Measurements from ENCODE around the gene PEX6.

The PEX6 gene

DNA sequence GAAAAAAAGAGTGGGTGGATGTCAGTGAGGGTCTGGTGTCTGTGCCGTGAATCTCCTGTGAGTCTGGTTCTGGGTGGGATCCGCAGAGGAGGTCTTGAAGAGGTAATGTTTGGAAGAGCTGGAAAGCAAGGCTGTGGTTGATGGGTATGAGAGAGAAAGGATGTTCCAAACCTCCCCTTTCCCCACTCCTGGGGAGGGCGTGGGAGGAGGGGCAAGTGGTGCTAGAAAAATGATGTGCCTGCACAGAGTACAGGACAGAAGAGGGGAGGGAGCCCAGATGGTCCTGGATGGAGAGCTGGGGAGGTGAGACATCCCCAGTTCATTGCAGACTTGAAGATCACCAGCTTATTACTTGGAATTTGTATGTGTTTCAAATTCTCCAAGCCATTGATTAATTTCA, 46.6 kb downstream of the PEX6 start:
- DNase-seq = no peak

DNA sequence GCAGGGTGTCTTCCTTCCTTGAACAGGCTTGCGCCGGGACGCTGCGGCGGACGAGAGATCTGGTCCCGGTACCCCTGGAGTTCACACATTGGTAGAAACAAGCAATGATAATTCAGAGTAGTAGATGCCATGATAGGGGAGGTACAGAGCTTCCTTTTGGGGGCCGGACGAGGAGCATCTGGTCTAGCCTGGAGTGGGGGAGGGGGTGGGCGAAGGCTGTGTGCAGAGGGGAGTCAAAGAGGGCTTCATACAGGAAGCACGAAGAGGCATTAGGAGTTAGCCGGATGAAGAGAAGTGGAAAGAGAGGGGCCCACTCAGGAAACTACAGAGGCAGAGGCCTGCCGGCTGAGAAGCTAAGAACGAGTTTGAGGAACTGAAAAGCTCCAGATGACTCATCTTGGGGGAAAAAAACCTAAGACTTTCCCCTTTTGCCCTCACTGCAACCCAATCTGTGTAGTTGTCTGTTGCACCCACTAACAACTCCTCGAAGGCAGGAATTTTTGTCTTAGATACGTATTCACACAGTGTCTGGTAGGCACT, 49.1 kb downstream of the PEX6 start:
- DNase-seq = peak; percentile 79

DNA sequence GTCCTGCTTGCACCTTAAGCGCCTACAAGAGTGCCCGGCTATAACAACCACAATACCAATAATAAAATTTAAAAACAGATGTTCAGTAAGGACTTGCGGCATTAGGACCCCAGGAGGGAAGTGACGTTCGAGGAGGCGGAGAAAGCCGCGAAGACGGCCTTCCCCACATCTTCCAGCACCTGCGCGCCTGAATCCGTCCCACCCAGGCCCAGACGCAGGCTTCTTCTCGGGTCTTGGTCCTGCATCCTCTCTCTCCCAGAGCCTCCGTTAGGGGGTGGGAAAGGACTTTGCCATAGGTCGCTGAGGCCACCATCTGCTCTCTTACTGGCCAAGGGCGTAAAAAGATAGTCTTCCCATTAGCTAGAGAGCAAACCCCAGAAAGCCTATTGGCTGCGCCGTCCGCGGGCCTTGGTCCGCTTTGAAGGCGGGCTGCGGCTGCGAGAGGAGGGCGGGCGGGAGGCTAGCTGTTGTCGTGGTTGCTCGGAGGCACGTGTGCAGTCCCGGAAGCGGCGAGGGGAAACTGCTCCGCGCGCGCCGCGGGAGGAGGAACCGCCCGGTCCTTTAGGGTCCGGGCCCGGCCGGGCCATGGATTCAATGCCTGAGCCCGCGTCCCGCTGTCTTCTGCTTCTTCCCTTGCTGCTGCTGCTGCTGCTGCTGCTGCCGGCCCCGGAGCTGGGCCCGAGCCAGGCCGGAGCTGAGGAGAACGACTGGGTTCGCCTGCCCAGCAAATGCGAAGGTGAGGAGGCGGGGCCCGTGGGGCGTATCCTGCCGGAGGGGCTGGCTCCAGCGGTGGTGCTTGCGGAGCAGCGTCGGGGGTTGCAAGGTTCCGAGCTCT, 49.8 kb downstream of the PEX6 start, which contains the start of gene CNPY3:
Gene CNPY3 (plus strand): TSS at position 495 of the 835 bp plus-strand sequence. CDS start 91 bp downstream, at position 586.
- DNase-seq = peak; percentile 99

DNA sequence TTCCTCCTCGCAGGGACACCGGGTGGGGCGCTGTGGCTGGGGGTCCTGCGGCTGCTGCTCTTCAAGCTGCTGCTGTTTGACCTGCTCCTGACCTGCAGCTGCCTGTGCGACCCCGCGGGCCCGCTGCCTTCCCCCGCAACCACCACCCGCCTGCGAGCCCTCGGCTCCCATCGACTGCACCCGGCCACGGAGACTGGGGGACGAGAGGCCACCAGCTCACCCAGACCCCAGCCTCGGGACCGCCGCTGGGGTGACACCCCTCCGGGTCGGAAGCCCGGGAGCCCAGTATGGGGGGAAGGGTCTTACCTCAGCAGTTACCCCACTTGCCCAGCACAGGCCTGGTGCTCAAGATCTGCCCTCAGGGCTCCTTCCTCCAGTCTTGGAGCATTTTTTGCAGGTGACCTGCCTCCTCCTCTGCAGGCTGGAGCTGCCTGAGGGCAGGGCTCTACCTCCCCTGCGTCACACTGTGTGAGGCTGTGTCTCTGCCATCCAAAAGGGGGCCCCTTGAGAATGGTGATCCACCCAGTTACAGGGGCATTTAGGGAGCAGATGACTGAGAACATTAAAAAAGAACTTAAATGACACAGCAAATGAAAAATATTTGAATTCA, 53.6 kb downstream of the PEX6 start:
- DNase-seq = no peak

DNA sequence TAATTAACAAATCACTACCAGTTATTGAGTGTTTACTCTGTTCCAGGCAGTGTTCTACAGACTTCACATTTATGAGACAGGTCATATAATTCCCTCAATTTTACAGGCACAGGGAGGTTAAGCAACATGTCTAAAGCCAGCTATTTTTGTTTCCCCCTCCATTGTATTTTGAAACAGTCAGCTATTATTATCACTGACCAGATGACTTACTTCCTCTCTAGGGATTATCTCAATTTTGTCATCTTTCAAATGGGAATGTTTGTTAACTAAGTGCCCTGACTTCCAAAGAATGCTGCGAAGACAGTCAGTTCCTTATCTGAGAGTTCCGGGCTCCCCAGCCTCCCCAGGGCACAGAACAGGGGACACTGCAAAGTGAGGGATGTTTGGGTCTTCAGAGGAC, 55.3 kb downstream of the PEX6 start:
- peak; percentile 44 for DNase-seq

DNA sequence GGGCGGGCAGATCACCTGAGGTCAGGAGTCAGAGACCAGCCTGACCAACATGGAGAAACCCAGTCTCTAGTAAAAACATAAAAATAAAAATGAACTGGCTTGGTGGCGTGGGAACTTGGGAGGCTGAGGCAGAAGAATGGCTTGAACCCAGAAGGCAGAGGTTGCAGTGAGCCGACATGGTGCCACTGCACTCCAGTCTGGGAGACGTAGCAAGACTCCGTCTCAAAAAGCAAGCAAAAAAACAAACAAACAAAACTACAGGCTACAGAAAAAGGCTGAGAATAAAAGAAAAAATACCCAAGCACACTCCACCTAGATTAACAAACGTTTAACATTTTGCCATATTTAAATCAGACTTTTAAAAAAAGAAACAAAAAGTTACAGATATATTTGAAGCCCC, 57.2 kb downstream of the PEX6 start:
- DNase-seq = no peak

DNA sequence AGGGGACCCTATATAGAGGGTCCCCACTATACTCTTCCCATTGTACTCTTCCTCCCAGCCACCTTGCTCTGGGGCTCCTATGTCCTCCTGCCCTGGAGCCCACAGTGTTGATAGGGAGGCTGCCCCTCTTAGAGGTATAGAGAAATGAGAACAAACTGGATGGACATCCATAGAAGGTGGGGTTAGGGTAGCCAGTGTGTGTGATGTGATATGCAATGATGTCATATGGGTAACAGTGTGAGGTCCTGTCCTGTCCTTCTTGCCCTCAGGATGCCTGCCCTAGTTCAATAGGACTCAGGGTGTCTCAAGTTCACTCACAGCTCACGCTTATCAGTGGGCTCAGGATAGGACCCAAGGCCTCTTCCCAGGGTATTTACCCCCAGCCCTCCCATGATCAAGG, 62.7 kb downstream of the PEX6 start:
- no peak for DNase-seq

DNA sequence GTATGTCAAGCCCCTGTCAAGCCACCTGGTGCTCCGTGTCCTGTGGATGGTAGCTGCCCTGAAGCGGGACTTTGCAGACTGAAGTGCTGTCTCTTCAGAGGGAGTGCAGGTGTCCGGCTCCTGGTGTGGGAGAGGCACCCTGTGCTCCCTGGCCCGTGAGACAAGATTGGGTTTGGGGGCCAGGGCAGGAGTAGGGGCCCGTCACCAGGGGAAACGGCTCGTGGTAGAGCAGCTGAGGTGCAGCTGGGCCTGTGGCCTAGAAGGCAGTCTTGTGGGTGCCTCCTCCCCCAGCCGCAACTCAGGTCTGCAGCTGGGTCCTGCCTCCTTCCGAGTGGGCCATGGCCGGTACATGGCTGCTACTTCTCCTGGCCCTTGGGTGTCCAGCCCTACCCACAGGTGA, 63.2 kb downstream of the PEX6 start, which contains the start of gene PTCRA:
Gene PTCRA (plus strand): TSS at position 322 of the 400 bp plus-strand sequence. CDS start 17 bp downstream, at position 339.
- no peak for DNase-seq

DNA sequence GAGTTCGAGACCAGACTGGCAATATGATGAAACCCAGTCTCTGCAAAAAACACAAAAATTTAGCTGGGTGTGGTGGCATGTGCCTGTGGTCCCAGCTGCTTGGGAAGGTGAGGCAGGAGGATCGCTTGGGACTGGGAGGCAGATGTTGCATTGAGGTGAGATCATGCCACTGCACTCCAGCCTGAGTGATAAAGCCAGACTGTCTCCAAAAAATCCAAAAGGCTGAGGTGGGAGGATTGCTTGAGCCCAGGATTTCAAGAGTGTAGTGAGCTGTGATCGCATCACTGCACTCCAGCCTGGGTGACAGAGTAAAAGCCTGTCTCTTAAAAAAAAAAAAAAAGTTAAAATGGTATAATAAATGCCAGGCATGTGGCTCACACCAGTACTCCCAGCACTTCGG, 64.4 kb downstream of the PEX6 start:
- no peak for DNase-seq

All from fibroblast of skin of back (primary cell).